Smooth muscle cell (in vitro differentiated cells): ENCODE measurements around the gene ACOXL. TPM values are rescaled to one million over a fixed set of nuclear protein-coding genes. Genes with fewer than 3 reads are reported as not detected.

ENCODE experiments used
- DNase-seq: peaks from one replicate; lab custom pipeline; 2025; ENCODE audit not compliant: unreplicated experiment; lab: John Stamatoyannopoulos, UW
- H2AFZ ChIP-seq: fragments of 200-600 bp; sonication (generic); 2 replicates; pipeline ENCODE4 v1.6.0; 2016; ENCODE audit warnings: antibody characterized with exemption, low read depth, mild to moderate bottlenecking
- H3F3A ChIP-seq: fragments of 200-600 bp; sonication (generic); 2 replicates; pipeline ENCODE4 v1.6.0; 2017; ENCODE audit warnings: antibody characterized with exemption, low read depth
- H3K27ac ChIP-seq: fragments of 200-600 bp; sonication (generic); 2 replicates; pipeline ENCODE4 v1.5.1; 2016; ENCODE audit warnings: low read depth, mild to moderate bottlenecking
- H3K27me3 ChIP-seq: fragments of 200-600 bp; sonication (generic); 2 replicates; pipeline ENCODE4 v1.6.1; 2016; ENCODE audit warnings: low read depth, mild to moderate bottlenecking
- H3K36me3 ChIP-seq: fragments of 200-600 bp; sonication (generic); 2 replicates; pipeline ENCODE4 v1.5.1; 2016; ENCODE audit warnings: low read depth
- H3K4me1 ChIP-seq: fragments of 200-600 bp; sonication (generic); 2 replicates; pipeline ENCODE4 v1.5.1; 2016; ENCODE audit warnings: low read depth
- H3K4me2 ChIP-seq: fragments of 200-600 bp; sonication (generic); 2 replicates; pipeline ENCODE4 v1.6.0; 2016; ENCODE audit warnings: mild to moderate bottlenecking
- H3K4me3 ChIP-seq: fragments of 200-600 bp; sonication (generic); 2 replicates; pipeline ENCODE4 v1.5.1; 2016; ENCODE audit warnings: mild to moderate bottlenecking
- H3K79me2 ChIP-seq: fragments of 200-600 bp; sonication (generic); 2 replicates; pipeline ENCODE4 v1.6.0; 2016; ENCODE audit warnings: low read depth, mild to moderate bottlenecking
- H3K9ac ChIP-seq: fragments of 200-600 bp; sonication (generic); 2 replicates; pipeline ENCODE4 v1.6.0; 2016; ENCODE audit warnings: low read depth
- H3K9me3 ChIP-seq: fragments of 200-600 bp; sonication (generic); replicated peaks from 2 replicates; pipeline ENCODE4 v1.5.1; 2016; ENCODE audit warnings: low read depth
- H4K20me1 ChIP-seq: fragments of 200-600 bp; sonication (generic); 2 replicates; pipeline ENCODE4 v1.6.0; 2016; ENCODE audit warnings: low read depth
- WGBS: methylation state at CpG from one replicate; pipeline ENCODE4 v1.1.7; 2016; ENCODE audit warnings: low lambda C conversion rate; 5-methylcytosine and 5-hydroxymethylcytosine counted together
- polyA plus RNA-seq: library from polyadenylated mRNA; unstranded; fragments of >200 nt; fragmentation: Nextera tagmentation; extraction: Ambion mirVana; gene quantifications from 2 replicates; pipeline ENCODE4 v1.2.1, GENCODE V29; 2016
- total RNA-seq: library from RNA; depleted of rRNA; stranded (reverse); fragments of >200 nt; gene quantifications from 2 replicates; pipeline ENCODE4 v1.2.3, GENCODE V29; 2014
- TF ChIP-seq, protein P1 (sequence below): fragments of 200-600 bp; sonication (generic); IDR thresholded peaks from 2 replicates; pipeline ENCODE4 v1.5.1; 2017; ENCODE audit warnings: borderline replicate concordance, mild to moderate bottlenecking, antibody characterized with exemption; ENCODE audit not compliant: insufficient read depth, poor library complexity, severe bottlenecking

The ACOXL gene
- total and polyA plus RNA-seq, 2 experiments from 2014 or later = not detected

DNA sequence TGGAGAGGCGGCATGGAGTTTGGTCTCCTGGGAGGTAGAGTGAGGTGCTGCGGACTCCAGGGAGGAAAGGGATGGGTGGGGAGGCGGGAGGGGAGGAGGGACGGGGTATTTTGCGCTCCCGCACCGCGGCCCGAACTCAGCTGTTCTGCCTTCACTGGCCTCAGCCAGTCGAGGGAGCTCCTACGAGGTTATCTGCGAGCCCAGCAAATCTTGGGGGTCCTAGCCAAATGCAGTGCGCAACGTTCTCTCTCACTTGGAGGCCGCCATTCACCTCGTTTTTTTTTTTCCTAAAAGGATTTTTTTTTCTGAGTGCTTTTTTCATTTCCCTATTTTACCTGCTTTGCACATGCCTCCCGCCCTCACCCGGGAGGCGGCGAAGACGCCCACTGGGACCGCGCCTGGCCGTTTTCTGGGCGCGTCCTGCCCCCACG is 387.5 kb downstream of the ACOXL start:
- peak overlapping the region; percentile 99 for H3K4me2 ChIP-seq
- H3K9me3 ChIP-seq = no peaks in the 10 kb centered on the region
- H3K36me3 ChIP-seq = no peaks in the 10 kb centered on the region
- 2% methylated on average over 19 of the region's 27 CpGs for WGBS
- H3K27ac ChIP-seq = peak overlapping the region; percentile 33
- H3F3A ChIP-seq = no peaks in the 10 kb centered on the region
- DNase-seq = no peak
- H3K79me2 ChIP-seq = peaks cover 30% of the 10 kb centered on the region
- TF ChIP-seq, protein P1, sequence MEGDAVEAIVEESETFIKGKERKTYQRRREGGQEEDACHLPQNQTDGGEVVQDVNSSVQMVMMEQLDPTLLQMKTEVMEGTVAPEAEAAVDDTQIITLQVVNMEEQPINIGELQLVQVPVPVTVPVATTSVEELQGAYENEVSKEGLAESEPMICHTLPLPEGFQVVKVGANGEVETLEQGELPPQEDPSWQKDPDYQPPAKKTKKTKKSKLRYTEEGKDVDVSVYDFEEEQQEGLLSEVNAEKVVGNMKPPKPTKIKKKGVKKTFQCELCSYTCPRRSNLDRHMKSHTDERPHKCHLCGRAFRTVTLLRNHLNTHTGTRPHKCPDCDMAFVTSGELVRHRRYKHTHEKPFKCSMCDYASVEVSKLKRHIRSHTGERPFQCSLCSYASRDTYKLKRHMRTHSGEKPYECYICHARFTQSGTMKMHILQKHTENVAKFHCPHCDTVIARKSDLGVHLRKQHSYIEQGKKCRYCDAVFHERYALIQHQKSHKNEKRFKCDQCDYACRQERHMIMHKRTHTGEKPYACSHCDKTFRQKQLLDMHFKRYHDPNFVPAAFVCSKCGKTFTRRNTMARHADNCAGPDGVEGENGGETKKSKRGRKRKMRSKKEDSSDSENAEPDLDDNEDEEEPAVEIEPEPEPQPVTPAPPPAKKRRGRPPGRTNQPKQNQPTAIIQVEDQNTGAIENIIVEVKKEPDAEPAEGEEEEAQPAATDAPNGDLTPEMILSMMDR = no peak
- peak overlapping the region; percentile 36 for H3K9ac ChIP-seq
- peak overlapping the region; percentile 91 for H2AFZ ChIP-seq
- peak overlapping the region; percentile 88 for H3K4me3 ChIP-seq
- H4K20me1 ChIP-seq = peaks cover 35% of the 10 kb centered on the region
- H3K27me3 ChIP-seq = peaks cover 28% of the 10 kb centered on the region
- H3K4me1 ChIP-seq = peaks cover 28% of the 10 kb centered on the region

DNA sequence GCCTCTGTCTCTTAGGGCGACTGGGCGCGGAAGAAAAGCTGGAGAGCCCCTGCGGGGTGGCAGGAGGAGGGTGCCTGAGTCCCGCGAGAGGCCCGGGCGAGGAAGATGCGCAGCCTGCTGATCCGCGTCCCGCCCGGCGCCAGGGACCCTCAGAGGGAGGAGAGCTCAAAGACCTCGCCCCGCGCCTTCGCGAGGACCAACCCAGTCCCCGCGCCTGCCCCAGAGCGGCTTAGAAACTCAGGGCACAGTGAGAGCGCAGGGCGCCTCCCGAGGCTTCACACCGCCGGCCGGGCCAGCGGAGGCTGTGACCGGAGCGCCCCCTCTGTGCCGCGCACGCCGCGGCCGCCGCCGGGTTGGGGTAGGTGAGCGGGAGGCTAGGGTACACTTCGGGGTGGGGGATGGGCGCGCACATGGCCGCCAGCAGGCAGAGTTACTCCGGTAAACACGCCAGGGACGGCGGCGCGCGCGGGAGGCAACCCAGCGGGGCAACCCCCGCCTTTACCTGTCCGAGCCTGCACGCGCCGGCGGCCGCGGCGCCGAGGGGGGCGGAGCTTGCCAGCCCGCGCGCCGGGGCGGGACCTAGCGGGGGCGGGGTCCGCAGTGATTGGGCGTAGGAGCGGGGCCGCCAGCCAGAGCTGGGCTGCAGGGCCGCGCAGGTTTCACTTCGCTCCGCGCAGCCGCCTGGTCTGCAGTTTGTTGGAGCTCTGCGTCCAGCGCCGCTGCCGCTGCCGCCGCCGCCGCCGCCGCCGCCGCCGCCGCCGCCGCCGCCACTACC is 388.1 kb downstream of the ACOXL start, which contains the start of gene BCL2L11:
Gene BCL2L11, plus strand, starts transcription at position 662 of the 775 bp plus-strand sequence. CDS start 2,832 bp downstream, outside the sequence.
- peak within 1 kb of the TSS; percentile 88 for H3K4me3 ChIP-seq
- H3K27ac ChIP-seq = peak within 1 kb of the TSS; percentile 33
- peak within 1 kb of the TSS; percentile 99 for H3K4me2 ChIP-seq
- H3K79me2 ChIP-seq = peaks cover 36% of the 10 kb centered on the region
- DNase-seq = peak; percentile 65
- H3K9ac ChIP-seq = peak within 1 kb of the TSS; percentile 53
- WGBS = under 1% methylated on average over 58 of the region's 98 CpGs
- H3F3A ChIP-seq = no peaks in the 10 kb centered on the region
- peaks cover 28% of the 10 kb centered on the region for H3K4me1 ChIP-seq
- peaks cover 4% of the 10 kb centered on the region for H3K36me3 ChIP-seq
- peaks cover 22% of the 10 kb centered on the region for H3K27me3 ChIP-seq
- TF ChIP-seq, protein P1 = peak; percentile 12
- H3K9me3 ChIP-seq = no peaks in the 10 kb centered on the region
- H4K20me1 ChIP-seq = peaks cover 41% of the 10 kb centered on the region
- peak within 1 kb of the TSS; percentile 91 for H2AFZ ChIP-seq

DNA sequence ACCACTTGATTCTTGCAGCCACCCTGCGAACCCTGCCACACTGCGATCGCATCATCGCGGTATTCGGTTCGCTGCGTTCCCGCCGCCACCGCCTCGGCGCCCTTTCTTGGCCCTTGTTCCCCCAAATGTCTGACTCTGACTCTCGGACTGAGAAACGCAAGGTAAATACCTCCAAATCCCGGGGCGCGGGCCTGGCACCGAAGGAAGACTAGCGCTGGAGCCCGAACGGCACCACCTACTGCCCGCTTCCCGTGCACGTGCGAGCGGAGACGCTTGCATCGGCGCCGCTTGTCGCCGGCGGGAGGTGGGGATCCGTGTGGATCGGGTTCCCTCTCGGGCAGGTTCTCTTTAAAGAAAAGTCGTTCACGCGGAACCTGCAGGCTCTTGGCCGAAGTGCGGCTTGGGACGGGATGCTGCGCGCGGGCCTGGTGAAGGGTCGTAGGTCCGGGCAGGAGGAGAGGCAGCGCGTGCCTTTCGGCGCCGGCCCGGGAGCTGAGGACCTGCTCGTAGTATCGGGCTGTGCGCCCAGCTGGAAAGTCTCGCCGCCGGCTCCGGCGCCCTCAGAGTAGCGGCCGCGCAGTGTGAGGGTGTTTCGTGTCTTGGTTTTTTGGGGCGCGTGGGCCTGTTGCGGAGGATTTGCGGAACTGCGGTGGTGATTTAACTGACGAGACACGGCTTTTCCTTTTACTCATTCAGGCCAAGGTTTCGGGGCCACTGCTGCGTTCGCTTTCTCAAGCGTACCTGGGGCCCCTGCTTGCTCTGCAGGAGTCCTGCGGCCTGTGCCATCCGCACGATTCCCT is 388.9 kb downstream of the ACOXL start:
- H2AFZ ChIP-seq = peak overlapping the region; percentile 83
- DNase-seq = no peak
- 1% methylated on average over 80 of the region's 80 CpGs for WGBS
- no peaks in the 10 kb centered on the region for H3F3A ChIP-seq
- peak overlapping the region; percentile 88 for H3K4me3 ChIP-seq
- TF ChIP-seq, protein P1 = no peak
- peaks cover 49% of the 10 kb centered on the region for H4K20me1 ChIP-seq
- no peaks in the 10 kb centered on the region for H3K9me3 ChIP-seq
- peaks cover 28% of the 10 kb centered on the region for H3K4me1 ChIP-seq
- peak overlapping the region; percentile 22 for H3K27ac ChIP-seq
- H3K4me2 ChIP-seq = peak overlapping the region; percentile 99
- H3K9ac ChIP-seq = peak overlapping the region; percentile 53
- peaks cover 14% of the 10 kb centered on the region for H3K27me3 ChIP-seq
- H3K79me2 ChIP-seq = peaks cover 44% of the 10 kb centered on the region
- peaks cover 6% of the 10 kb centered on the region for H3K36me3 ChIP-seq
